GM19099 (cell line): Measurements from ENCODE around the gene TRIM77.
"Not testable (repeated sequence)": the region's sequence is repeated elsewhere in the genome, so short reads cannot be mapped to it uniquely, and the experiment has no call there.

Source experiments
- POLR2A ChIP-seq: IDR thresholded peaks from 3 replicates; pipeline ENCODE4 v1.6.1; 2011; ENCODE audit warnings: low read depth; ENCODE audit not compliant: insufficient read length; ENCODE audit errors: extremely low read depth

The TRIM77 gene

DNA sequence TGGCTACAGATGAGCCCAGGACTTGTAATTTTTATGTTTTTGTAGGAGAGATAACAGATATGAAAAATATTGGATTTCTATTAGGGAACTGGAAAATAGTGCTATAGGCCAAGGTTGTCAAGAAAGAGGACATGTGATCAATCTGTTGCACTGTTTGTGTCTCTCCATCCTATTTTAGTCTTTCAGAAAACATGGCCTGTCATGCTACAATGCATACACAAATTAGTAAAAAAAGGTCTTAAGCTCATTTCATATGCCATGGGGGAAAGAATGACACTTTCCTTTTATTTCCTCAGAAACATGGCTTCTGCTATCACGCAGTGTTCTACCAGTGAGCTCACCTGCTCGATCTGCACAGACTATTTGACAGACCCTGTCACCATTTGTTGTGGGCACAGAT, at the start of gene TRIM77:
TSS of gene TRIM77 (plus strand) at position 301 of the 400 bp plus-strand sequence. CDS start at position 301, 0 bp downstream.
- not testable (repeated sequence) for TF ChIP-seq POLR2A

GRCh38 chr11:89667001-89667400, 43.1 kb upstream of the TRIM77 start:
- no peak for TF ChIP-seq POLR2A

DNA sequence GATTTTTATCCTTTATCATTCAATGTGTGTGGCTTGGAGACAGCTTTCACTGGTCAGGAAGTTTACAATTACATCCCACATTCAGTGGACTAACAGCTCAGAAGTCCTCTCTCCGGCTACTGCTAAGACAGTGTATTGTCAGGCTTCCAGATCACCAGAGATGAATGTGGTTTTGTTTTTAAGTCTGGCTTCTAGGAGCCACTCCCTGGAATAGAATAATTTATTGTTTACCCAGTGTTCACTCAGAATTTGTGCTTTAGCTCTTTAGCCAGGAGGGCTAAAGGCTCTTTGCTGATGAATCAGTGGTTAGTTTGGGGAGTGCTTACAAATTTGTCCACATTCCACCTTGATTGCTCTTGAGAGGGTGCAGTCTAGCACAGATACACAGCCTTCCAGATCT, 26.5 kb downstream of the TRIM77 start:
- no peak for TF ChIP-seq POLR2A

- TF ChIP-seq POLR2A: no peak
Measured at GRCh38 chr11:89737116-89737515, 27.0 kb downstream of the TRIM77 start.
